ENCODE measurements around the gene KIF16B. TPM values are rescaled to one million over a fixed set of nuclear protein-coding genes. Genes with fewer than 3 reads are reported as not detected.

Gene KIF16B
- total RNA-seq, 1 experiment from 2014 or later: 7.0 TPM

DNA sequence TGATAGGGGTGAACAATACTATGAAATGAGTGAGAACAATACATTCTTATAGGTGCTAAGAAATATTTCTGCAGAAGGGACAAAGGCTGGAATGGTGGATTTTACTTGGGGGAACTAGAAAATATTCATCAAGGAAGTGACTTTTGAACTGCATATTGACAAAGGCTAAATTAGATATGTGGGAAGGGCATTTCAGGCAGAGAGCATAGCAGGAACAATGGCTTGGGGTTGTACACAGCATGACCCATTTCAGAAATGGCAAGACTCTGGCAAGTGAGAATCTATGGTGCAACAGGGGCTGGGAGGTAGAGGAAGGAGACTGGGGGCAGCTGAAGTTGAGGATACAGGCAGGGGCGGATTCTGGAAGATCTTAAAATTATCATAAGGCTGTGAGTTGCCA, 46.7 kb upstream of the KIF16B start:
- BruUV-seq (replicated peaks): no TSS peak
- ATAC-seq (no peak), DNase-seq (ENCODE audit: low read depth, low spot score) (no peak)
- ChIA-PET CTCF (no interaction called here), RAD21 (ENCODE audit: low non-redundant PET in 1 of 2, low total read pairs in 2 of 2, uncharacterized antibody in 2 of 2, unreplicated experiment in 2 of 2) (no interaction called here), POLR2A (no interaction called here)
- Histone ChIP-seq H3K9me2 (ENCODE audit: insufficient read depth) (no peaks in the 10 kb centered on the region), H3K36me3 (ENCODE audit: control insufficient read depth in 1 of 2, insufficient read depth in 2 of 2, low read length in 2 of 2) (no peaks in the 10 kb centered on the region), H3K4me2 (ENCODE audit: low read length) (no peak overlapping the region), H2AFZ (ENCODE audit: low read depth, low read length, poor library complexity, severe bottlenecking) (no peak overlapping the region), H3K4me3 (replicated peaks in 1 of 2; ENCODE audit: low read depth in 1 of 2, low read length in 2 of 2) (no peak overlapping the region), H3K27me3 (ENCODE audit: insufficient read depth, low read length) (no peaks in the 10 kb centered on the region), H4K20me1 (ENCODE audit: insufficient read depth) (no peaks in the 10 kb centered on the region), H3K4me1 (ENCODE audit: control insufficient read depth in 1 of 2, insufficient read depth in 2 of 2, low read length in 2 of 2) (no peaks in the 10 kb centered on the region; a peak in 1 of 4 replicates), H3K27ac (ENCODE audit: low read depth, low read length) (no peak overlapping the region), H3K9me3 (ENCODE audit: control insufficient read depth in 1 of 2, insufficient read depth in 1 of 2, low read depth in 1 of 2, low read length in 2 of 2) (peaks cover 0 to 3% of the 10 kb centered on the region in 2 experiments; a peak in 1 of 4 replicates), H3K9ac (ENCODE audit: low read length) (no peak overlapping the region), H3K79me2 (ENCODE audit: insufficient read depth, low read length) (no peaks in the 10 kb centered on the region)
- TF ChIP-seq JUND (IDR thresholded peaks at IDR 0.05) (no peak), TCF7L2 (IDR thresholded peaks at IDR 0.05; ENCODE audit: borderline replicate concordance, extremely low read depth, insufficient read depth, insufficient read length) (no peak), ZNF274 (IDR thresholded peaks at IDR 0.05; ENCODE audit: low read depth, low read length) (no peak), ZBTB33 (IDR thresholded peaks at IDR 0.05; ENCODE audit: extremely low read depth, insufficient replicate concordance, low read length) (no peak), SP1 (IDR thresholded peaks at IDR 0.05; ENCODE audit: low read depth) (no peak), ZFX (IDR thresholded peaks at IDR 0.05) (no peak), RAD21 (IDR thresholded peaks at IDR 0.05; ENCODE audit: low read depth) (no peak)
- TF ChIP-seq, protein P1, sequence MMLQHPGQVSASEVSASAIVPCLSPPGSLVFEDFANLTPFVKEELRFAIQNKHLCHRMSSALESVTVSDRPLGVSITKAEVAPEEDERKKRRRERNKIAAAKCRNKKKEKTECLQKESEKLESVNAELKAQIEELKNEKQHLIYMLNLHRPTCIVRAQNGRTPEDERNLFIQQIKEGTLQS (IDR thresholded peaks at IDR 0.05): no peak
- intact Hi-C loops (cut with micrococcal nuclease): no loop called here

DNA sequence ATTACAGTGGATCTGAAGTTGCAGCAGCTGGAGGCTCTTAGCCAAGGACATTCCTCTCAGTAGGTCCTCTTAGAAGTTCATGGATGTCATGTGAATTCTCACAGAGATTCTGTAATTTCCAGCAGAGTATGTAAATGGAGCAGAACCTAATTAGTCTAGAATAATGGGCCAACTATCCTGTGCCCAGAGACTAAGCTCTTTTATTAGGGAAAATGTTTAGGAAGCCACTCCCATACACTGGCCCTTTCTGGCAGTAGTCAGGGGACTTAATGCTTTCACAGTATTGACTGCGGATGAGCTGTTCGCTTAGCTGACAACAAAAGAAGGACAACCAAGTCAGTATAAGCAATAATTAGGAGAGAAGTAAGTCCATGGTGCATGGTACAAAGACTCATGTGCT, 43.8 kb upstream of the KIF16B start:
- intact Hi-C loops (cut with micrococcal nuclease): no loop called here
- ChIA-PET POLR2A (no interaction called here), CTCF (interaction anchor here (0.7 kb wide), 1 partner anchor 13 kb away, joined by 3 read pairs; no protein-coding TSS in a partner anchor), RAD21 (ENCODE audit: low non-redundant PET in 1 of 2, low total read pairs in 2 of 2, uncharacterized antibody in 2 of 2, unreplicated experiment in 2 of 2) (no interaction called here)
- H4K20me1 ChIP-seq (ENCODE audit: insufficient read depth): no peaks in the 10 kb centered on the region
- no peaks in the 10 kb centered on the region for H3K9me2 ChIP-seq (ENCODE audit: insufficient read depth)
- H3K4me1 ChIP-seq (ENCODE audit: control insufficient read depth in 1 of 2, insufficient read depth in 2 of 2, low read length in 2 of 2): no peaks in the 10 kb centered on the region; a peak in 1 of 4 replicates
- DNase-seq (ENCODE audit: low read depth, low spot score): no peak
- H3K36me3 ChIP-seq (ENCODE audit: control insufficient read depth in 1 of 2, insufficient read depth in 2 of 2, low read length in 2 of 2): no peaks in the 10 kb centered on the region
- no peak overlapping the region for H2AFZ ChIP-seq (ENCODE audit: low read depth, low read length, poor library complexity, severe bottlenecking)
- H3K4me2 ChIP-seq (ENCODE audit: low read length): no peak overlapping the region
- no peak overlapping the region for H3K9ac ChIP-seq (ENCODE audit: low read length)
- H3K79me2 ChIP-seq (ENCODE audit: insufficient read depth, low read length): no peaks in the 10 kb centered on the region
- H3K4me3 ChIP-seq (replicated peaks in 1 of 2; ENCODE audit: low read depth in 1 of 2, low read length in 2 of 2): no peak overlapping the region
- H3K9me3 ChIP-seq (ENCODE audit: control insufficient read depth in 1 of 2, insufficient read depth in 1 of 2, low read depth in 1 of 2, low read length in 2 of 2): peaks cover 0 to 3% of the 10 kb centered on the region in 2 experiments; a peak in 1 of 4 replicates
- no peak for ATAC-seq
- no peak overlapping the region for H3K27ac ChIP-seq (ENCODE audit: low read depth, low read length)
- no TSS peak for BruUV-seq (replicated peaks)
- TF ChIP-seq, protein P2, sequence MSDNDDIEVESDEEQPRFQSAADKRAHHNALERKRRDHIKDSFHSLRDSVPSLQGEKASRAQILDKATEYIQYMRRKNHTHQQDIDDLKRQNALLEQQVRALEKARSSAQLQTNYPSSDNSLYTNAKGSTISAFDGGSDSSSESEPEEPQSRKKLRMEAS (IDR thresholded peaks at IDR 0.05): no peak
- TF ChIP-seq SRF (IDR thresholded peaks at IDR 0.05; ENCODE audit: low read depth) (no peak), POLR2A (IDR thresholded peaks at IDR 0.05; ENCODE audit: borderline replicate concordance, extremely low read depth, insufficient read depth, insufficient read length) (no peak)
- H3K27me3 ChIP-seq (ENCODE audit: insufficient read depth, low read length): peaks cover 7% of the 10 kb centered on the region
